Activated naive CD4-positive, alpha-beta T cell treated with anti-CD3 and anti-CD28 coated beads, Interleukin-2, amount 50 U/mL, for 16 hours (primary cell): ENCODE data around the gene TIPRL.

Experiments used
- DNase-seq: peaks from one replicate; pipeline ENCODE4 v3.0.0-alpha.2; 2020

The TIPRL gene

GRCh38 chr1:168217664-168218063 is 38.9 kb downstream of the TIPRL start:
- DNase-seq = no peak

DNA sequence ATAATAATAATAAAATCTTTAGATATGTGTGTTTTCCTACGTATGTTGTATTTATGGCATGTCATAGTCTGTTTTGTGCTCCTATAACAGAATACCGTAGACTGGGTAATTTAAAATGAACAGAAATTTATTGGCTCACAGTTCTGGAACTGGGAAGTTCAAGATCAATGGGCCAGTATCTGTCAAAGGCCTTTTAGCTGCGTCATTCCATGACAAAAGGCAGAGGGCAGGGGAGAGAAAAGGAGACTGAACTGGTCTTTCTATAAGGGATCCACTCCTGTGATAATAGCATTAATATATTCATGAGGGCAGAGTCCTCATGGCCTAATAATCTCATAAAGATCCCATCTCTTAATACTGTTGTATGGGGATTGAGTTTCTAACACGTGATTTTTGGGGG is 39.9 kb downstream of the TIPRL start:
- DNase-seq = no peak

- no peak for DNase-seq
Measured at GRCh38 chr1:168220470-168220871, 41.7 kb downstream of the TIPRL start.

DNA sequence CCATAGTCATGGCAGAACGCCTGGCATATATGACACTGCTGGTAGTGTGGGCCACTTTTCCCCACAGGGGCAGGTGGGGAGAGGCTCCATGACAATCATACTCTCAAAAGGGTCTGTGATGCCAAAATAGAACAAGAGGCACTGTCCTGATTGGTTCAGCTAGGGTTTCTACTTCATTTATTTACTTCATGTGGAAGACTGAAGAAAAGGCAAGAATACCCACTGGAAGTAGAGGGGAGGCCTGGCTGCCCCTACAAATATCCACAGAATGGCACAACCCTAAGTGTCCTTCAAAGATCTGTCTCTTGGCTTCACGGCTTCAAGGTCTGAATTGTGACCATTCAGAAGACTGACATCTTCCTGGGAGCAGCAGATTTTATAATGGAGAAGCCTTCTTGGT is 42.5 kb downstream of the TIPRL start:
- no peak for DNase-seq

- DNase-seq = no peak
Measured at GRCh38 chr1:168223261-168223660, 44.5 kb downstream of the TIPRL start.

DNA sequence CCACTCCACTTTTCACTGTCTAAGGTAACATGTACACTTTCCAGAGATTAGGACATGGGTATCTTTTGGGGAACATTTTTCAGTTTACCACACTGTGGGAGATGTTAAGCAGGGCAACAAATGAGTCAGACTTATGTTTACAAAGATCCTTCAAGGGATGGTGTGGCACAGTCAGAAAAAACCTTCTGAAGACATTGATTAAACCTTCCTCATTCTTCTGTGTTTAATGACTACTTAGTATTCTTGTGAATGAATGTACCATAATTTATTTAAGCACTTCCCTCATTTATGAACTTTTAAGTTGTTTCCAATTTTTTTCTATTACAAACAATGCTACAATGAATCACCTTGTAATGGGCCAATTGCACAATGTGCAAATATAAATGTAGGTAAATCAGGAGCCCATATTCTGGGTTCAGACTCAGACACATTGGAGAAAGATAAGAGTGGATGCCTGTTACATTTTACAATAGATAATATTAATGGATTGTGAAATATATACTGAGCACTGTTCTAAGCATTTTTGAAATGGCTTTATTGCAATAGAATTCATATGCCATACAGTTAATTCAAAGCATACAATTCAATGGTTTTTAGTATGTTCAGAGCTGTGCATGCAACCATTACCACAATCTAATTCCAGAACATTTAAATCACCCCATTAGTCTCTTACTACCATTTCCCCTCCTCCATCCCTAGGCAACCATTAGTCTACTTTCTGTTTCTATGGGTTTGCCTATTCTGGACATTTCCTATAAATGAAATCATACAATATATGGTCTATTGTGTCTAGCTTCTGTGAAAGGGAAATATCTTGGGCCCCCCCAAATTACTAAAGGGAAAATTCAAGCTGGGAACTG is 45.1 kb downstream of the TIPRL start:
- DNase-seq = no peak

DNA sequence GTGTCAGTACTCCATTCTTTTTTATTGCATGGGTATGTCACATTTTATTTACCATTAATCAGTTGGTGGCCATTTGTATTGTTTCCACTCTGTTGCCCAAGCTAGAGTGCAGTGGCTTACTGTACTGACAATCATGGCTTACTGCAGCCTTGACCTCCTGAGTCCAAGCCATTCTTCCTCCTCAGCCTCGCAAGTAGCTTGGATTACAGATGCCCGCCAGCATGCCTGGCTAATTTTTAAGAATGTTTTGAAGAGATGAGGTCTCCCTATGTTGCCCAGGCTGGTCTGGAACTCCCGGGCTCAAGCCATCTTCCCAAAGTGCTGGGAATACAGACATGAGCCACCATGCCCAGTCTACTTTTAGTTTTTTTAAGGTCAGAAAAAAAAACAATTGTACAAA is 46.2 kb downstream of the TIPRL start:
- no peak for DNase-seq

GRCh38 chr1:168225476-168226190 is 46.9 kb downstream of the TIPRL start, which contains the start of gene SFT2D2:
Gene SFT2D2, plus strand, starts transcription at chr1:168226004. Its CDS starts 76 bp downstream, at chr1:168226080.
- peak; percentile 83 for DNase-seq

GRCh38 chr1:168227620-168228019 is 48.9 kb downstream of the TIPRL start:
- no peak for DNase-seq

DNA sequence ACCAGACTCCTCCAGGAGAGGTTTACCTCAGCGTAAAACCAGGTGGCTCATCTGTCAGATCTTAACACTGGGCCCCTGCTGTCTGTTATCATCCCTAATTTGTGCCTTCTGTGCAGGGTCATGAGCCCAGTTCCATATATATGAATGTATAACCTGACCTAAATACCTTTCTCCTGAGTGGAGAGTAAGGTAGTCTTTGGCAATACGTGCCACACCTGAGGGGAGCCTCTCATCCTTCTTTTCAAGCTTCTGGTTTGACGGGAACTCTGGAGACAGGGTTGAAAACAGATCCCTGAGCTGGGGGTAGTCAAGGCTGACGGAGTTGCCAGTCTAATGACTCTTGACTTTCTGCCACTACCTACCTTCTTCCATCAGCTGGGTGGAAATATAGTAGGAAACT is 51.1 kb downstream of the TIPRL start:
- DNase-seq = no peak

DNA sequence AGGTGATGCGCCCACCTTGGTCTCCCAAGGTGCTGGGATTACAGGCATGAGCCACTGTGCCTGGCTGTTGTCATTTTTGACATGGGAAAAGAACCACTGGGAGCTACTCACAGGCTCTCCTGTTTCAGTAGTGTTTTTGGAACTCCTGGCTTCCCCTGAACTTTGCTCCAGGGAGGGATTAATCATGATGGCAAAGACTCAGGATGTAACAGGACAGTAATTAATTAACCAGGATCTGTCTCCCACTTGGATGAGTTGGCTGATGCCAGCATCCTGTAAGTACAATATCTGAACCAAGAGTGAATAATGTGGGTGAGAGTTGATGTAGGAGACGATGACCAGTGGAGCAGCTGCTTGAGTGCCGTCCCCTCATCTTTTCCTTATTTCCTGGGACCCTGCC is 51.9 kb downstream of the TIPRL start:
- DNase-seq = no peak

DNA sequence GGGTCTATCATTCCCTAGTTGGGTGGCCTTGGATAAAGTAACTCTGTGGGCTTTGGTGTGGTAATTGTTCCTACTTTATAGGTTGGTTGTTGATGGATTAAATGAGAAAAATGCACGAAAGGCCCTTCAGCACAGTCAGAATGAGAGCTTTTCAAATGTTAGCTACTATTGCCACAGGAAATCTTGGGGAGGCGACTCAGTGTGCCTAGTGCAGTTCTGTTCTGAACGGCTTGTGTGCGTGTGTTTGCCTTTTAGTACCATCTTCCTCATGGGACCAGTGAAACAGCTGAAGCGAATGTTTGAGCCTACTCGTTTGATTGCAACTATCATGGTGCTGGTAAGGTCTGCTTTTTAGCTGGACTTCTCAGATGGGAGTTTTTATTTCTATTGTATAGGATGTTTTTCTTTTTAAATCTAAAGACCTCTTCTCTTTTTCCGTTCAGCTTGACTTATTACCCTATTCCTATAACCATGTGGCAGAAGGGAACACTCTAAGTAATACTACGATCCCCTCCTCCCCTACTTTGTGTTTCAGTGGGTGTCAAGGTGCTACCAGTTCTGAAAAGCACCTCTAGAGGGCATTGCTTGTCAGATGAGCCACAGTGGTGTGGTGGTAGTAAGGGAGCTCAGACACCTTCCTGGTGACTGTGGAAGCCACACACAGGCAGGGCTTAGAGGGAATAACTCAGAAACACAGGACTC is 56.2 kb downstream of the TIPRL start:
- peak; percentile 18 for DNase-seq

DNA sequence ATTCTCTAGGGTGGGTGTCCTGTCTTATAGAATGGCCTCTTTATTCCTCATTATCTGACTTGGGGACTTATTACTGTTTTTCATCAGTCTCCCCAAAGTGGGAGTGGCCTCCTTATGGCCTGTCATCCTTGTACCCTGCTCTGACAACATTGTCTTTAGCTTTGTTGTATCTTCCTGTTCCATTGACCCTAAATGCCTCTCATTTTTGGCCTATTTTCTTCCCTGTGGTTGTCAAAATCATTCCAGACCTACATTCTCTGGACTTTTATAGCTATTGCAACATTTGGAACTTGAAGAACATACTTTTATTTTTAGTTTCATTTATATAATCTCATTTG is 56.8 kb downstream of the TIPRL start:
- DNase-seq = no peak

DNA sequence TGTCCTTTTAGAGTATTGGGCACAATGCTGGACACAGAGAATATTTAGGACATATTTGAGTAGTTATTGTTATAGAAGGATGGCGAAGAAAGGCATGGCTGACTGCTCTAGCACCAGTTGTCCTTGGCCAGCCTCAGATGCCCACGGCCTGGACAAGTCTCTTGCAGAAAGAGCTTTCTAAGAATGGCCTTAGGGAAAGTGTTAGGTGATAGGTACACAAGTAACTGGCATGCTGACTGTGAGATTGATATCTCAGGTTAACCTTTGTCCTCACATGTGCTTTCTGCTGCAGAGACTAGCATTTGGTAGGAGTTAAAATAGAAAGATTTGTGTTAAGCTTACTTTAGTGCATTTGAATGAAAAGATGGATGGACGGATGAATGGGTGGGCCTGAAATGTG is 57.2 kb downstream of the TIPRL start:
- no peak for DNase-seq

DNA sequence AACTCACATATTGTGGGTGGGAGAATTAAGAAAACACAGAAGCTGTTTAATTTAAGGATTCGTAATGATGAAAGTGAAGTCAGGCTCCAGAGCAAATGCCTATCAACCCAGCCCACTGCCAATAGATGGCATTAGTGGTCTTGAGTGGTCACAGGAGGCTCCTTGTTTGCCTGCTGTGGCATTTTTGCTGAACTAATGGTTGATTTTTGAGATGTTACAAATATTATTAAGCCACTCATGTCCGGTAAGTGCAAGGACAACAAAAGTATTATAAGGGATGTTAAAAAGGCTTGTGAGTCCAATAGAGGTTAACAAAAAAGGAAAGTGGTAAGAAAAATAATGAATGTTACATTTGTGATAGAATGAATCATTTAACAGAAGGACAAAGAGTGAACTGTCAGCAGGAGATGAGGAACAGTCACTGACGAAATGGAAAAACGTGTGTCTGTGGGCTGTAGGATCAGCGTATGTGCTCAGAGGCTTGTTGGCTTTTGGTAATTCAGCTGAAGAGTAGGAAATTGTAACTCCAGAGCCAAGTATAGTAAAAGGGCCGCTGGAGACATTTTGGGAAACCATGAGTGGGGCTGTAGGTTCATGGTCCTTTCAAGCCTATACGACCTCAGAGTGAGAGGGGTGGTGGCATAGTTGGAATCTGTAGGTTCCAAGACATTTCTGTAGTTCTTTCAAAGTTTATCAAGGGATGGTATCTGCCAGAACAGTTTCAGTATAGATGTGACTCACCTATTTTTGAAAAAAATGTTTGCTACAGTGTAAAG is 58.3 kb downstream of the TIPRL start:
- no peak for DNase-seq

GRCh38 chr1:168243198-168243597 is 64.4 kb downstream of the TIPRL start:
- DNase-seq = no peak

DNA sequence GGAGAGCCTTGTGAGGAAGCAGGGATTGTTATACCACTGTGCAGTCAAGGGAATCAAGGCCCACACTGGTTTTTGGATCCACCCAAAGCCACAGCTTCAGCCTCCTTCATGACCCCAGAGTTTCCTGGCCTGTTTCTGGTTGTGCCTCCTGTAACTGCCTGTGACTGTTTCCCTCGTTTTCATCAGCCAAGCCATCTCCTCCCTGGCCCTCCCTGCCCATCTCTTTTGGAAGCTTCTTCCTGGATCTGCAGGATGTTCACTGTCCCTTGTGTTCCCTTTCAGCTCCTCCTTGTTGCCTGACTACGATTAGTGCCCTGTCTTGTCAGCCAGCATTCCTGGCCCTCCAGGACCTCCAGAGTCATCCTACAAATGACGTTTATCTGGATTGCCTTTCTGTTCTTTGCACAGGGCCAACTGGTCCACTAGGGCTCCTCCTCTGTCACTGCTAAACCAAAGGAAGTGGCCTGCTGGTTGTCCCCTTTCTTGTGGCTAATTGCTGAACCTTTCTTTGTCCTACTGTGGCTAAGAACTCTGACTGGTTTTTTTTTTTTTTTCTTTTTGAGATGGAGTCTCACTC is 65.0 kb downstream of the TIPRL start:
- DNase-seq = no peak

DNA sequence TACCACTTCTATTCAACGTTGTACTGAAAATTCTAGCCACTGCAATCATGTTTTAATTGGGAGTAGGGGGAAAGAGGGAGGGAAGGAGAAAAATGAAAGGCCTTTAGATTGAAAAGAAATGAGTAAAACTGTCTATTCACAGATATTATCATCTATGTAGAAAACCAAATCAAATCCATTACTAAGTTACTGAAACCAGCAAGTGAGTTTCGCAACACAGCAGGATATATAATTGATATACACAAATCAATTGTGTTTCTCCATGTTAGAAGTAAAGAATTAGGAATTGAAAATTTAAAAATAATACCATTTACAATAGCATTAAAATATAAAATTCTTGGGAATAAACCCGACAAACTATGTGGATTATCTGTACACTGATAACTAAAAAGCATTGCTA is 66.3 kb downstream of the TIPRL start:
- DNase-seq = no peak

DNA sequence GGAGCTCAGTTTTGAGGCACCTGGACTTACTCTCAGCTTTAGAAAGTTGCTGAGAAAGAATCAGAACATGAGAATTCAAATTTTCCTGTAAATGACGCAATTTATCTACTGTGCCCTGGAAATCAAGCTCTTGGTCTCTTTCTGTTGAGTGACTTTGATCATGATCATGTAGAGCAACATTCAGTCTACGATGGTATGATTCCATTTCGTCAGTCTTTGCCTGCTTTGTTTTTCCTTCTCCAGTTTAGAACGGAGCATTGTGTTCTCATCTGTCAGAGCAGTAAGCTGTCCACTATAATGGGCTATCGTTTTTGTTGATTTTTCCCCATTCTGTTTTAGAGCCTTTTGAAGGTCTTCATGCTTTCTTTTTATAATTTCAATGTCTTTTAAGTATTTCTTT is 67.7 kb downstream of the TIPRL start:
- no peak for DNase-seq
